ENCODE results near the gene CDK18.

- no peak for TF ChIP-seq CTCF (IDR thresholded peaks at IDR 0.05)
- no peak for TF ChIP-seq POLR2A (IDR thresholded peaks at IDR 0.05)
Measured at GRCh38 chr1:205512059-205513045, 7.9 kb downstream of the CDK18 start.
